ENCODE measurements around the gene CCR5AS.
"Not testable (repeated sequence)": the region's sequence is repeated elsewhere in the genome, so short reads cannot be mapped to it uniquely, and the experiment has no call there.

CCR5AS gene

DNA sequence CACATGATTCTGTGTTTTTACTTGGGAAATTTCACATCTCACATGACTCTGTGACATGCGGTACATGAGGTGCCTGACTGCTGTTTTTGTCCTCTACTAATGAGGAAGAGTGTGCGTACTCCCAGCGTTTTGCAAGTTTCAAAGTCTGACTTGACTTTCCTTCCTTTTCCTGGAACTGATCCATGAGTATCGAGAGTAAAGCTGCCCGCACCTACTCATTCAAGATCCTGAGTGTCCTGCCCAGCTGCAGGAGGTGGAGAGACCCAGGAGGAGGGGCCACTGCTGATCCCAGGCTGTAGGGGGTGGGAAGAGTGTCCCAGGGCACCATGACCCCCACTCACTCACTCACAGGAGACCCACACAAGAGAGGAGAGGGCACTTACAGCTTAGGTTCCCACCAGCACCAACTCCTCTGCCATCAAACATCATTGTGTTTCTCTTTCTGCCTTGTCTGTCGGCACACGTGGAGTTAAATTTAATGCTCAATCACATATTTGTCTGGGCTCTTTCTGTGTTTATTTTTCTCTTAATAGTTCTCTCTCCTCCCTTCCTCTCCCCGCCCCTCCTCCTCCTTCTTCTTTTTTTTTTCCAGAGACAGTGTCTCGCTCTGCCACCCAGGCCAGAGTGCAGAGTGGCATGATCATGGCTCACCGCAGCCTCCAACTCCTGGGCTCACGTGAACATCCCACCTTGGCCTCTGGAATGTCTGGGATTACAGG lies 1.4 kb downstream of the CCR5AS start:
- H3K9me3 ChIP-seq (ENCODE audit: control insufficient read depth, low read length, poor library complexity, severe bottlenecking): no peaks in the 10 kb centered on the region
- no peak for DNase-seq
- Mint-ChIP-seq H3K27ac (peak overlapping the region; percentile 72), H3K4me1 (peaks cover 3% of the 10 kb centered on the region), H3K36me3 (ENCODE audit: low read depth) (no peaks in the 10 kb centered on the region), H3K4me3 (no peak overlapping the region), H3K27me3 (peaks cover 21% of the 10 kb centered on the region)
- no peak for ATAC-seq

DNA sequence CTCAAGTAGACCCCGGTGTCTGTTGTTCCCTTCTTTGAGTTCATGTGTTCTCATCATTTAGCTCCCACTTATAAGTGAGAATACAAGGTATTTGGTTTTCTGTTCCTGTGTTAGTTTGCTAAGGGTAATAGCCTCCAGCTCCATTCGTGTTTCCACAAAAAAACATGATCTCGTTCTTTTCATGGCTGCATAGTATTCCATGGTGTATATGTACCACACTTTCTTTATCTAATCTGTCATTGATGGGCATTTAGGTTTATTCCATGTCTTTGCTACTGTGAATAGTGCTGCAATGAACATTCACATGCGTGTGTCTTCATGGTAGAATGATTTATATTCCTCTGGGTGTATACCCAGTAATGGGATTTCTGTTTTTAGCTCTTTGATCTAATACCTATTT lies 4.0 kb downstream of the CCR5AS start:
- peaks cover 13% of the 10 kb centered on the region for H3K27me3 Mint-ChIP-seq
- H3K4me3 Mint-ChIP-seq; H3K4me1 Mint-ChIP-seq; H3K27ac Mint-ChIP-seq; H3K9me3 ChIP-seq (ENCODE audit: control insufficient read depth, low read length, poor library complexity, severe bottlenecking); H3K36me3 Mint-ChIP-seq (ENCODE audit: low read depth); DNase-seq; ATAC-seq: not testable (repeated sequence)

GRCh38 chr3:46401579-46401978 lies 5.3 kb downstream of the CCR5AS start:
- no peaks in the 10 kb centered on the region for H3K9me3 ChIP-seq (ENCODE audit: control insufficient read depth, low read length, poor library complexity, severe bottlenecking)
- no peak overlapping the region for H3K27ac Mint-ChIP-seq
- no peaks in the 10 kb centered on the region for H3K36me3 Mint-ChIP-seq (ENCODE audit: low read depth)
- ATAC-seq: no peak
- peaks cover 13% of the 10 kb centered on the region for H3K27me3 Mint-ChIP-seq
- DNase-seq: no peak
- no peak overlapping the region for H3K4me3 Mint-ChIP-seq
- H3K4me1 Mint-ChIP-seq: peaks cover under 1% of the 10 kb centered on the region

DNA sequence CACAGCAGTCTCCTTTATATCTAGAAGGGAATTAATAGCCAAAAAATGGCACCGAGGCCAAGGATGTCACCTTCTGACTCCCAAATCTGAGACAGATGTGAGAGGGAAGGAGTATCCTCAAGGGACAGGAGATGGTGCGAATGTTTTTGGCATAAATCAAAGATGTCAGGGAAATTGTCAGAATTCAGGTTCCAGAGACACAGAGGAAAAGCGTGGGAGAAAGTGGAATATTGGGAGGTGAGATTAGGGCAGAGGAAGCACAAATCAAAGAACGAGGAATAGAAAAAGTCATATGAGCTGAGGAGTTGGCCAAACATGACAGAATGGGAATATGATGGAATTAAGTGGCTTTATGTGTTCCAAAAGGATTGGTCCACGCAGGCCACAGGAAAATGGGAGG lies 6.0 kb downstream of the CCR5AS start:
- H3K9me3 ChIP-seq (ENCODE audit: control insufficient read depth, low read length, poor library complexity, severe bottlenecking): no peaks in the 10 kb centered on the region
- H3K36me3 Mint-ChIP-seq (ENCODE audit: low read depth): no peaks in the 10 kb centered on the region
- no peaks in the 10 kb centered on the region for H3K4me1 Mint-ChIP-seq
- ATAC-seq (no peak), DNase-seq (no peak)
- H3K4me3 Mint-ChIP-seq: no peak overlapping the region
- H3K27me3 Mint-ChIP-seq: peaks cover 11% of the 10 kb centered on the region
- no peak overlapping the region for H3K27ac Mint-ChIP-seq

DNA sequence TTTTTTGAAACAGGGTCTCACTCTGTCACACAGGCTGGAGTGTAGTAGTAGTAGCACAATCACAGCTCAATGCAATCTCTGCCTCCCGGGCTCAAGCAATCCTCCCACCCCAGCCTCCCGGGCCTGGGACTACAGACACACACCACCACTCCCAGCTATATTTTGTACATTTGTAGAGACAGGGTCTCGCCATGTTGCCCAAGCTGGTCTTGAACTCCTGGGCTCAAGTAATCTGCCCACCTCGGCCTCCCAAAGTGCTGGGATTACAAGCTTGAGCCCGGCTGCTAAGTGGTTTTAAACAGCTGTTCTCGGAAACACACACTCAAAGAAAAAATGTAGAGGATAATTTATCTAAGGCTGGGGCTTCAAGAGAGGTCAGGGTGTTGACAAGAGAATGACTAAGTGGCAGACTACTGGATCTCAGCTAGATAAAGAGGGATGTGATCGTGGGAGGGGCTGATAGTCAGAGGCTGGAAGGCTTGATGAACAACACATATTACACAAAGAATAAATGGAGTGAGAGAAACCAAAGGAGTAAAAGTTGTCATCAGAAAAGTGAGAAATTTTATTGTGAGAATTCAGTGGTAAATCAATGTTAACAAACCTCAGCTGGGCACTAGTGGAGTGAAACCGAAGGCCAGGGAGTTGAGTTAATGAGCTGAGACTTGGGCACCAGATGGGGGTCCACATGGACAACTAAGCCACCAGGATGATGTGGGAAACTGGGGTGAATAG lies 6.7 kb downstream of the CCR5AS start:
- Mint-ChIP-seq H3K27me3 (peaks cover 14% of the 10 kb centered on the region), H3K4me3 (no peak overlapping the region), H3K36me3 (ENCODE audit: low read depth) (peaks cover under 1% of the 10 kb centered on the region), H3K4me1 (peaks cover 3% of the 10 kb centered on the region), H3K27ac (no peak overlapping the region)
- DNase-seq: no peak
- no peaks in the 10 kb centered on the region for H3K9me3 ChIP-seq (ENCODE audit: control insufficient read depth, low read length, poor library complexity, severe bottlenecking)
- no peak for ATAC-seq

DNA sequence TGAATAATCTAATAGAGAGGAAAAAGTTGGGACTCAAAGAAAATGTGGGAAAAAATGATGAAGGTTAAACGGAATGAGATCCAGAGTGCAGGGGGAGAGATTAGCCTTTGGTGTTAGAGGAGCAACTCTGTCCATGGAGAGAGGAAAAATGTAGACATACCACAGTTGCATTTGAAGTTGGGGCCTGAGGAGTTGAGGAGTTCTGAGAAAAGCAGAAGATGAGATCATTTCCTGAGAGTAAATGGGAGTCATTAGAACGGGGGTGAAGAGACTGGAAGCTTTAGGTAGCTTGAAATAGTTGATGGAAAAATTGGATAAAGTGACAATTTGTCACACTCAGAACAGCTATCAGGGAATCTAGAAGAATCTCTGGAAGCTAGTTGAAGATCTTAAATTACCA lies 7.3 kb downstream of the CCR5AS start:
- DNase-seq: no peak
- Mint-ChIP-seq H3K36me3 (ENCODE audit: low read depth) (peaks cover 4% of the 10 kb centered on the region), H3K4me1 (peaks cover 3% of the 10 kb centered on the region), H3K27me3 (peaks cover 20% of the 10 kb centered on the region), H3K4me3 (no peak overlapping the region), H3K27ac (no peak overlapping the region)
- no peaks in the 10 kb centered on the region for H3K9me3 ChIP-seq (ENCODE audit: control insufficient read depth, low read length, poor library complexity, severe bottlenecking)
- no peak for ATAC-seq

DNA sequence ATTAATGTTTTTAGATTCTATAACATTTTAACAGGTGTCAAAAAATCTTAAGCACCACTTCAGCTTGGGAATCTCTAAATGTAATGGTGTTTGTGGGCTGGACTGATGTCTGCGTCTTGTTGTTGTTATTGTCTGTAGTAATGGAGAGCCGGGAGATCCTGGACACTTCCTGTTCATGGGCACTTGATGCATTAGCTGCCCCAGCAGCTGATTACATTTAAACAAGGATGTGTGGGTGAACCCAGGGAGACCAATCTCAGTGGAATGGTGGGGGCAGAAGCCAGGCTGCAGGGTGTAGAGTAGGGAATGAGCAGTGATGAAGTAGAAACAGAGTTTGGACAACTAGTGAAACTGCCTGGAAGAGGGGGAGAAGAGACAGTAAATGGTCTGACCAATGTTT lies 7.8 kb downstream of the CCR5AS start:
- H3K9me3 ChIP-seq (ENCODE audit: control insufficient read depth, low read length, poor library complexity, severe bottlenecking): no peaks in the 10 kb centered on the region
- Mint-ChIP-seq H3K27me3 (peaks cover 23% of the 10 kb centered on the region), H3K4me1 (peaks cover 3% of the 10 kb centered on the region), H3K4me3 (no peak overlapping the region), H3K27ac (no peak overlapping the region), H3K36me3 (ENCODE audit: low read depth) (peaks cover 7% of the 10 kb centered on the region)
- no peak for ATAC-seq
- DNase-seq: no peak

GRCh38 chr3:46398186-46398955 lies 8.5 kb downstream of the CCR5AS start:
- H3K9me3 ChIP-seq (ENCODE audit: control insufficient read depth, low read length, poor library complexity, severe bottlenecking): no peaks in the 10 kb centered on the region
- no peak for ATAC-seq
- H3K4me3 Mint-ChIP-seq: no peak overlapping the region
- no peak for DNase-seq
- H3K27ac Mint-ChIP-seq: no peak overlapping the region
- H3K4me1 Mint-ChIP-seq: peaks cover 3% of the 10 kb centered on the region
- peaks cover 7% of the 10 kb centered on the region for H3K36me3 Mint-ChIP-seq (ENCODE audit: low read depth)
- H3K27me3 Mint-ChIP-seq: peaks cover 17% of the 10 kb centered on the region

GRCh38 chr3:46397111-46397510 lies 9.8 kb downstream of the CCR5AS start:
- Mint-ChIP-seq H3K27me3 (peaks cover 17% of the 10 kb centered on the region), H3K36me3 (ENCODE audit: low read depth) (peaks cover 7% of the 10 kb centered on the region), H3K27ac (no peak overlapping the region), H3K4me1 (peaks cover 3% of the 10 kb centered on the region), H3K4me3 (no peak overlapping the region)
- no peaks in the 10 kb centered on the region for H3K9me3 ChIP-seq (ENCODE audit: control insufficient read depth, low read length, poor library complexity, severe bottlenecking)
- ATAC-seq: no peak
- DNase-seq: no peak

GRCh38 chr3:46395766-46396530 lies 10.9 kb downstream of the CCR5AS start:
- H3K27me3 Mint-ChIP-seq: peaks cover 17% of the 10 kb centered on the region

GRCh38 chr3:46395210-46395661 lies 11.6 kb downstream of the CCR5AS start:
- no peaks in the 10 kb centered on the region for H3K9me3 ChIP-seq (ENCODE audit: control insufficient read depth, low read length, poor library complexity, severe bottlenecking)
- H3K4me1 Mint-ChIP-seq: peaks cover 3% of the 10 kb centered on the region
- no peak for ATAC-seq
- H3K27ac Mint-ChIP-seq: no peak overlapping the region
- peak overlapping the region; percentile 5 for H3K4me3 Mint-ChIP-seq
- peaks cover 17% of the 10 kb centered on the region for H3K27me3 Mint-ChIP-seq
- H3K36me3 Mint-ChIP-seq (ENCODE audit: low read depth): peaks cover 7% of the 10 kb centered on the region
- no peak for DNase-seq

More at GRCh38 chr3:46395766-46396530, 10.9 kb downstream of the CCR5AS start:
- no peaks in the 10 kb centered on the region for H3K9me3 ChIP-seq (ENCODE audit: control insufficient read depth, low read length, poor library complexity, severe bottlenecking)
- H3K27ac Mint-ChIP-seq: no peak overlapping the region
- no peak for ATAC-seq
- no peak for DNase-seq
- peaks cover 7% of the 10 kb centered on the region for H3K36me3 Mint-ChIP-seq (ENCODE audit: low read depth)
- H3K4me1 Mint-ChIP-seq: peaks cover 3% of the 10 kb centered on the region
- no peak overlapping the region for H3K4me3 Mint-ChIP-seq

DNA sequence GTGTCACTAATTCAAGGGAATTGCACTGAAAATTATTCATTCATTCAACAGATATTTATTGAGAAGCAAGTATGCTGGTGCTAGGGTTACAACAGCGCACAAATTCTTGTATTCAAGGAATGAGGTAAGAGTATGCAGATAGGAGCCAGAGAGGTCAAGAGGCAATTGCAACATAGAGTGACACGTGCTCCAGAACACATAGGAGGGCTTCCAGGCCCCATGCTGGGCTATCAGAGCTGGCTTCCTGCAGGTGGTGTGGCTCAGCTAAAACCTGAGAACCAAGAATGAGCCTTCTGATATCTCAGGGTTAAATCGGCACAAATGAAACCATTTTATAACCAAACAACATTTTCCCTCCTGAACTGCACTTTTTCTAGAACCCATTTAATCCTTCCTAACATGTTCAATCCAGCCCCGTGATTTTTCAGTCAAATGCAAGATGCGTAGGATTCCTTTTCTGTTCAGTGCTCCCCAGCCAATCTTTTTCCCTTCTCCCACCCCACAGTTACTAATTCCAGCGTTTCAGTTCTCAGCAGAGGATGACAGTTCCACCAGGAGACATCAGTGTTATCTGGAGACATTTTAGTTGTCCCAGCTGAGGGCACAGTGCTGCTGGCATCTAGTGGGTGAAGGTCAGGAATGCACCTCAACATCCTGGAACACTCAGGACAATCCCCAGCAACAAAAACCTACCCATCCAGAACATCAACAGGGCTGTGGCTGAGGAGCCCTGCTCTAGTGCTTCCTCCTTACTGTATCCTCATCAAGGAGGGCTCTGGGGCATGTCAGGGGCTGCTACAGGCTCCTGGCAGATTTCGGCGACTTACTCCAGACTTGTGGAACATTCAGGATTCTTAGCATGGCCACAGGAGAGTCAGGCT lies 13.1 kb downstream of the CCR5AS start:
- H3K27ac Mint-ChIP-seq: no peak overlapping the region
- no peaks in the 10 kb centered on the region for H3K9me3 ChIP-seq (ENCODE audit: control insufficient read depth, low read length, poor library complexity, severe bottlenecking)
- peaks cover 7% of the 10 kb centered on the region for H3K36me3 Mint-ChIP-seq (ENCODE audit: low read depth)

More for the DNA sequence above, 13.1 kb downstream of the CCR5AS start:
- Mint-ChIP-seq H3K4me3 (no peak overlapping the region), H3K27me3 (peaks cover 17% of the 10 kb centered on the region), H3K4me1 (peaks cover 3% of the 10 kb centered on the region)
- ATAC-seq: no peak
- DNase-seq: no peak
